Caco-2 (cell line): ENCODE data around the gene SIL1. TPM values are rescaled to one million over a fixed set of nuclear protein-coding genes. Genes with fewer than 3 reads are reported as not detected.

Source experiments
- BruUV-seq: library from RNA; stranded (reverse); fragments of 400-500 nt; replicated peaks from 2 replicates; lab custom pipeline; 2021; lab: Mats Ljungman, UMichigan
- CTCF ChIA-PET: fragments of 300-600 bp; sonication (Branson Sonifier 250); formaldehyde crosslinking; loops from one replicate; lab custom pipeline; 2022; ENCODE audit warnings: antibody characterized with exemption; lab: Charles Lee
- POLR2A ChIA-PET: fragments of 300-600 bp; sonication (Branson Sonifier 250); formaldehyde crosslinking; loops from one replicate; lab custom pipeline; 2022; ENCODE audit warnings: antibody characterized with exemption; lab: Charles Lee
- DNase-seq, 2 experiments: peaks; one replicate each; pipeline versions ENCODE4 v3.0.0 to v3.0.0-alpha.2; 2020 to 2022
- H3K27me3 ChIP-seq: replicated peaks from 2 replicates; pipeline ENCODE4 v1.6.0; 2011; ENCODE audit warnings: low read length; ENCODE audit not compliant: control insufficient read depth, insufficient read depth
- H3K36me3 ChIP-seq: 2 replicates; pipeline ENCODE4 v1.5.1; 2011; ENCODE audit warnings: low read length; ENCODE audit not compliant: control insufficient read depth, insufficient read depth
- H3K4me1 ChIP-seq: fragments of 250-450 bp; sonication (Bioruptor Pico); 2 replicates; pipeline ENCODE4 v1.5.1; 2020; ENCODE audit warnings: mild to moderate bottlenecking
- H3K4me3 ChIP-seq: 2 replicates; pipeline ENCODE4 v1.5.1; 2011; ENCODE audit warnings: low read depth, mild to moderate bottlenecking, control low read depth, low read length
- H3K9me3 ChIP-seq: fragments of 250-450 bp; sonication (Bioruptor Pico); 2 replicates; pipeline ENCODE4 v1.5.1; 2020; ENCODE audit warnings: mild to moderate bottlenecking, moderate library complexity
- H3K27ac Mint-ChIP-seq: one replicate; pipeline ENCODE4 v1.8.0; 2022; ENCODE audit warnings: mixed read lengths; ENCODE audit not compliant: unreplicated experiment
- H3K27me3 Mint-ChIP-seq: one replicate; pipeline ENCODE4 v1.8.0; 2022; ENCODE audit warnings: mixed read lengths; ENCODE audit not compliant: insufficient read depth, unreplicated experiment
- H3K36me3 Mint-ChIP-seq: one replicate; pipeline ENCODE4 v1.8.0; 2022; ENCODE audit warnings: mild to moderate bottlenecking, mixed read lengths; ENCODE audit not compliant: insufficient read depth, unreplicated experiment
- H3K4me1 Mint-ChIP-seq: one replicate; pipeline ENCODE4 v1.8.0; 2022; ENCODE audit warnings: low read depth, mixed read lengths; ENCODE audit not compliant: unreplicated experiment
- H3K4me3 Mint-ChIP-seq: one replicate; pipeline ENCODE4 v1.8.0; 2022; ENCODE audit warnings: mild to moderate bottlenecking, moderate library complexity, mixed read lengths; ENCODE audit not compliant: unreplicated experiment
- H3K9me3 Mint-ChIP-seq: one replicate; pipeline ENCODE4 v1.8.0; 2022; ENCODE audit warnings: mixed read lengths; ENCODE audit not compliant: unreplicated experiment
- CTCF ChIP-seq, 2 experiments: fragments of 200-600 bp in 1 of 2; IDR thresholded peaks; 1 replicate in 1 of 2; 2 replicates in 1 of 2; pipeline versions ENCODE4 v1.5.1 to v1.8.0; 2011 to 2022; ENCODE audit warnings: antibody characterized with exemption in 1 of 2, control low read depth in 1 of 2, inconsistent platforms in 1 of 2, low read depth in 1 of 2, low read length in 1 of 2, mild to moderate bottlenecking in 1 of 2, moderate library complexity in 1 of 2; ENCODE audit not compliant: insufficient read depth in 1 of 2, severe bottlenecking in 1 of 2, unreplicated experiment in 1 of 2
- intact Hi-C: fragments of 100-400 bp; cut with micrococcal nuclease; formaldehyde crosslinking; loops from one replicate; pipeline ENCODE4 v1.10.0; 2022; ENCODE audit not compliant: unreplicated experiment
- total RNA-seq: library from RNA; stranded (reverse); gene quantifications from 2 replicates; pipeline ENCODE4 v1.2.3, GENCODE V29; 2022

SIL1 gene
- total RNA-seq, 1 experiment from 2014 or later: 29.7 TPM

GRCh38 chr5:139110526-139111168 lies 87.5 kb downstream of the SIL1 start:
- no peak overlapping the region for H3K4me3 Mint-ChIP-seq
- DNase-seq: no peak
- intact Hi-C loops: no loop called here
- no peak overlapping the region for H3K27ac Mint-ChIP-seq
- no peaks in the 10 kb centered on the region for H3K27me3 Mint-ChIP-seq
- H3K4me3 ChIP-seq: no peak overlapping the region
- peaks cover 10% of the 10 kb centered on the region for H3K9me3 Mint-ChIP-seq
- ChIA-PET POLR2A (no interaction called here), CTCF (no interaction called here)
- no peaks in the 10 kb centered on the region for H3K9me3 ChIP-seq
- no TSS peak for BruUV-seq
- no peaks in the 10 kb centered on the region for H3K36me3 ChIP-seq
- H3K4me1 Mint-ChIP-seq: no peaks in the 10 kb centered on the region
- H3K27me3 ChIP-seq: no peaks in the 10 kb centered on the region
- H3K36me3 Mint-ChIP-seq: no peaks in the 10 kb centered on the region
- no peaks in the 10 kb centered on the region for H3K4me1 ChIP-seq
- no peak for TF ChIP-seq CTCF (IDR thresholded peaks at IDR 0.05; ENCODE audit: insufficient read depth in 1 of 2, low read depth in 1 of 2, low read length in 1 of 2, severe bottlenecking in 1 of 2, unreplicated experiment in 1 of 2)

- H3K27me3 Mint-ChIP-seq: no peaks in the 10 kb centered on the region
- no peak overlapping the region for H3K27ac Mint-ChIP-seq
- no peaks in the 10 kb centered on the region for H3K4me1 Mint-ChIP-seq
- DNase-seq: no peak
- H3K4me1 ChIP-seq: no peaks in the 10 kb centered on the region
- H3K9me3 ChIP-seq: no peaks in the 10 kb centered on the region
- ChIA-PET CTCF (no interaction called here), POLR2A (no interaction called here)
- H3K36me3 ChIP-seq: no peaks in the 10 kb centered on the region
- H3K4me3 Mint-ChIP-seq: no peak overlapping the region
- intact Hi-C loops: no loop called here
- no TSS peak for BruUV-seq
- H3K36me3 Mint-ChIP-seq: no peaks in the 10 kb centered on the region
- H3K9me3 Mint-ChIP-seq: peaks cover 4% of the 10 kb centered on the region
- TF ChIP-seq CTCF (IDR thresholded peaks at IDR 0.05; ENCODE audit: insufficient read depth in 1 of 2, low read depth in 1 of 2, low read length in 1 of 2, severe bottlenecking in 1 of 2, unreplicated experiment in 1 of 2): no peak
- H3K27me3 ChIP-seq: no peaks in the 10 kb centered on the region
- H3K4me3 ChIP-seq: no peak overlapping the region
These were observed 89.9 kb downstream of the SIL1 start for GRCh38 chr5:139108063-139108824.

GRCh38 chr5:139105621-139106071 lies 92.5 kb downstream of the SIL1 start:
- H3K4me1 Mint-ChIP-seq: no peaks in the 10 kb centered on the region
- H3K36me3 Mint-ChIP-seq: no peaks in the 10 kb centered on the region
- no peaks in the 10 kb centered on the region for H3K27me3 ChIP-seq
- ChIA-PET POLR2A (no interaction called here), CTCF (no interaction called here)
- no peak overlapping the region for H3K27ac Mint-ChIP-seq
- no peak for DNase-seq
- H3K9me3 ChIP-seq: no peaks in the 10 kb centered on the region
- H3K4me3 ChIP-seq: no peak overlapping the region
- H3K36me3 ChIP-seq: no peaks in the 10 kb centered on the region
- BruUV-seq: no TSS peak
- H3K27me3 Mint-ChIP-seq: no peaks in the 10 kb centered on the region
- intact Hi-C loops: no loop called here
- no peak for TF ChIP-seq CTCF (IDR thresholded peaks at IDR 0.05; ENCODE audit: insufficient read depth in 1 of 2, low read depth in 1 of 2, low read length in 1 of 2, severe bottlenecking in 1 of 2, unreplicated experiment in 1 of 2)
- H3K4me1 ChIP-seq: no peaks in the 10 kb centered on the region
- H3K4me3 Mint-ChIP-seq: no peak overlapping the region
- H3K9me3 Mint-ChIP-seq: no peaks in the 10 kb centered on the region
